Peyer's patch (tissue), 4 donors: Measurements from ENCODE around the gene CD96.

Experiments
- CTCF ChIP-seq, 6 experiments: fragments of 450-650 bp in 4 of 6; fragments of 200-600 bp in 2 of 6; sonication (generic) in 1 of 6; IDR thresholded peaks; one replicate each; pipeline ENCODE4 v1.5.1; 2017 to 2019; ENCODE audit warnings: antibody characterized with exemption in 6 of 6, mild to moderate bottlenecking in 3 of 6, moderate library complexity in 1 of 6
- POLR2A ChIP-seq, 2 donors: fragments of 450-650 bp; IDR thresholded peaks; one replicate each; pipeline ENCODE4 v1.5.1; 2017; ENCODE audit warnings: antibody characterized with exemption in 2 of 2, mild to moderate bottlenecking in 2 of 2, moderate library complexity in 2 of 2

- TF ChIP-seq CTCF (IDR thresholded peaks at IDR 0.05) (no peak), POLR2A (IDR thresholded peaks at IDR 0.05) (no peak)
Measured at GRCh38 chr3:111653766-111654165, 111.8 kb downstream of the CD96 start.
